Ramos (cell line): ENCODE results near the gene NGF.
"Not testable (repeated sequence)": the region's sequence is repeated elsewhere in the genome, so short reads cannot be mapped to it uniquely, and the experiment has no call there.

Experiments
- in situ Hi-C: fragments of 300-500 bp; cut with MboI; formaldehyde crosslinking; loops from one replicate; pipeline ENCODE4 v1.14.3; 2022; ENCODE audit warnings: low sequenced_read_pairs; ENCODE audit not compliant: unreplicated experiment

The NGF gene

GRCh38 chr1:115337633-115338456, at the start of gene NGF:
TSS of gene NGF (minus strand) at chr1:115338249. CDS start at chr1:115286795, 51,454 bp downstream.
- in situ Hi-C loops, result no loop called here

- in situ Hi-C loops, result not testable (repeated sequence)
These were observed 45.4 kb upstream of the NGF start for GRCh38 chr1:115383455-115383854.

GRCh38 chr1:115379943-115380342, 41.9 kb upstream of the NGF start:
- in situ Hi-C loops, result no loop called here

GRCh38 chr1:115377411-115377810, 39.4 kb upstream of the NGF start:
- in situ Hi-C loops, result no loop called here

GRCh38 chr1:115374598-115374997, 36.5 kb upstream of the NGF start:
- in situ Hi-C loops, result no loop called here

GRCh38 chr1:115373305-115373704, 35.3 kb upstream of the NGF start:
- in situ Hi-C loops, result no loop called here

GRCh38 chr1:115365738-115366137, 27.7 kb upstream of the NGF start:
- in situ Hi-C loops, result no loop called here

GRCh38 chr1:115364780-115365155, 26.7 kb upstream of the NGF start:
- in situ Hi-C loops, result no loop called here

- in situ Hi-C loops, result no loop called here
These were observed 26.2 kb upstream of the NGF start for GRCh38 chr1:115364046-115364779.

GRCh38 chr1:115363171-115363570, 25.1 kb upstream of the NGF start:
- in situ Hi-C loops, result no loop called here

- in situ Hi-C loops, result not testable (repeated sequence)
These were observed 22.6 kb upstream of the NGF start for GRCh38 chr1:115360505-115361129.

GRCh38 chr1:115359787-115360452, 21.9 kb upstream of the NGF start:
- in situ Hi-C loops, result not testable (repeated sequence)

- in situ Hi-C loops, result no loop called here
These were observed 18.3 kb upstream of the NGF start for GRCh38 chr1:115356356-115356755.

GRCh38 chr1:115355069-115355468, 17.0 kb upstream of the NGF start:
- in situ Hi-C loops, result no loop called here

GRCh38 chr1:115351143-115351542, 13.1 kb upstream of the NGF start:
- in situ Hi-C loops, result no loop called here

GRCh38 chr1:115348636-115349035, 10.6 kb upstream of the NGF start:
- in situ Hi-C loops, result no loop called here

- in situ Hi-C loops, result no loop called here
These were observed 9.2 kb upstream of the NGF start for GRCh38 chr1:115347282-115347681.

- in situ Hi-C loops, result no loop called here
These were observed 5.2 kb upstream of the NGF start for GRCh38 chr1:115343200-115343737.

- in situ Hi-C loops, result no loop called here
These were observed 3.9 kb upstream of the NGF start for GRCh38 chr1:115341948-115342347.

GRCh38 chr1:115340879-115341278, 2.8 kb upstream of the NGF start:
- in situ Hi-C loops, result no loop called here
